Neural cell (in vitro differentiated cells): ENCODE measurements around the gene RNF213. TPM values are rescaled to one million over a fixed set of nuclear protein-coding genes. Genes with fewer than 3 reads are reported as not detected.

Source experiments
- H2AFZ ChIP-seq: fragments of 200-600, 300-800 bp; sonication (generic), shearing (Covaris generic); 2 replicates; pipeline ENCODE4 v1.6.0; 2014; ENCODE audit warnings: low read depth, mild to moderate bottlenecking, antibody characterized with exemption, low read length, moderate library complexity
- H3F3A ChIP-seq: fragments of 200-600 bp; shearing (Covaris generic); 2 replicates; pipeline ENCODE4 v1.6.1; 2016; ENCODE audit warnings: mild to moderate bottlenecking, moderate library complexity, mixed read lengths, antibody characterized with exemption, low read length; ENCODE audit not compliant: insufficient read depth, poor library complexity, severe bottlenecking
- H3K27ac ChIP-seq: fragments of 200-600, 300-800 bp; sonication (generic), shearing (Covaris generic); 2 replicates; pipeline ENCODE4 v1.5.1; 2014; ENCODE audit warnings: mild to moderate bottlenecking, low read length, moderate library complexity
- H3K27me3 ChIP-seq: fragments of 300-800, 200-600 bp; sonication (generic), shearing (Covaris generic); 2 replicates; pipeline ENCODE4 v1.6.0; 2014; ENCODE audit warnings: mild to moderate bottlenecking, low read depth, low read length, moderate library complexity; ENCODE audit not compliant: insufficient read depth
- H3K36me3 ChIP-seq: fragments of 300-800, 200-600 bp; sonication (generic), shearing (Covaris generic); 2 replicates; pipeline ENCODE4 v1.5.1; 2014; ENCODE audit warnings: mild to moderate bottlenecking, antibody characterized with exemption, low read length, moderate library complexity; ENCODE audit not compliant: insufficient read depth
- H3K4me2 ChIP-seq: fragments of 300-800, 200-600 bp; sonication (generic), shearing (Covaris generic); 2 replicates; pipeline ENCODE4 v1.6.0; 2014; ENCODE audit warnings: mild to moderate bottlenecking, low read length
- H3K4me3 ChIP-seq: fragments of 300-800, 200-600 bp; sonication (generic), shearing (Covaris generic); 2 replicates; pipeline ENCODE4 v1.5.1; 2014; ENCODE audit warnings: mild to moderate bottlenecking, low read length, moderate library complexity
- H3K79me2 ChIP-seq: fragments of 200-600 bp; shearing (Covaris generic); replicated peaks from 2 replicates; pipeline ENCODE4 v1.6.0; 2014; ENCODE audit warnings: mild to moderate bottlenecking, low read length, moderate library complexity; ENCODE audit not compliant: insufficient read depth
- H3K9ac ChIP-seq: fragments of 300-800, 200-600 bp; sonication (generic), shearing (Covaris generic); 2 replicates; pipeline ENCODE4 v1.6.1; 2016; ENCODE audit warnings: mild to moderate bottlenecking, low read length, mixed read lengths
- H3K9me2 ChIP-seq: fragments of 200-600 bp; shearing (Covaris generic); 2 replicates; pipeline ENCODE4 v1.6.1; 2016; ENCODE audit warnings: mild to moderate bottlenecking, low read length, mixed read lengths; ENCODE audit not compliant: insufficient read depth
- H3K9me3 ChIP-seq: fragments of 200-600, 300-800 bp; sonication (generic), shearing (Covaris generic); 2 replicates; pipeline ENCODE4 v1.6.1; 2016; ENCODE audit warnings: mild to moderate bottlenecking, mixed run types, low read length, moderate library complexity, mixed read lengths
- H4K20me1 ChIP-seq: fragments of 200-600 bp; shearing (Covaris generic); 2 replicates; pipeline ENCODE4 v1.6.1; 2016; ENCODE audit warnings: mild to moderate bottlenecking, mixed run types; ENCODE audit not compliant: insufficient read depth
- EP300 ChIP-seq: fragments of 450-650 bp; conservative IDR thresholded peaks from 2 replicates; pipeline ENCODE4 v1.6.1; 2014; ENCODE audit warnings: antibody characterized with exemption, mild to moderate bottlenecking, moderate library complexity; ENCODE audit not compliant: poor library complexity, severe bottlenecking
- EZH2 ChIP-seq: fragments of 200-600, 300-800 bp; shearing (Covaris generic), sonication (generic); IDR thresholded peaks from 2 replicates; pipeline ENCODE4 v1.6.1; 2014; ENCODE audit warnings: antibody characterized with exemption, low read length, borderline replicate concordance, mild to moderate bottlenecking; ENCODE audit not compliant: insufficient read depth, poor library complexity, severe bottlenecking
- MXI1 ChIP-seq: fragments of 450-650 bp; conservative IDR thresholded peaks from 2 replicates; pipeline ENCODE4 v1.6.1; 2014; ENCODE audit warnings: antibody characterized with exemption, mild to moderate bottlenecking; ENCODE audit not compliant: poor library complexity, severe bottlenecking
- POLR2AphosphoS5 ChIP-seq: IDR thresholded peaks from 2 replicates; pipeline ENCODE4 v1.6.1; 2012
- RAD21 ChIP-seq: fragments of 450-650 bp; conservative IDR thresholded peaks from 2 replicates; pipeline ENCODE4 v1.6.1; 2014; ENCODE audit warnings: antibody characterized with exemption, mild to moderate bottlenecking, moderate library complexity
- REST ChIP-seq: IDR thresholded peaks from 2 replicates; pipeline ENCODE4 v1.6.1; 2012; ENCODE audit warnings: borderline replicate concordance
- SMC3 ChIP-seq: fragments of 450-650 bp; conservative IDR thresholded peaks from 2 replicates; pipeline ENCODE4 v1.6.1; 2014; ENCODE audit warnings: antibody characterized with exemption, mild to moderate bottlenecking, moderate library complexity; ENCODE audit not compliant: poor library complexity
- TAF1 ChIP-seq: IDR thresholded peaks from 2 replicates; pipeline ENCODE4 v1.6.1; 2012; ENCODE audit warnings: low read depth
- polyA plus RNA-seq: library from polyadenylated mRNA; depleted of rRNA; stranded (reverse); fragments of >200 nt; gene quantifications from 2 replicates; pipeline ENCODE4 v1.2.3, GENCODE V29; 2014
- TF ChIP-seq, protein P1 (sequence below): fragments of 450-650 bp; IDR thresholded peaks from 2 replicates; pipeline ENCODE4 v1.5.1; 2014; ENCODE audit warnings: antibody characterized with exemption, mild to moderate bottlenecking, moderate library complexity; ENCODE audit not compliant: poor library complexity, severe bottlenecking

RNF213 gene
- polyA plus RNA-seq, 1 donor from 2014 or later, result 1.5 TPM

GRCh38 chr17:80217703-80218362 lies 42.8 kb upstream of the RNF213 start:
- Histone ChIP-seq H2AFZ (no peak overlapping the region), H3K4me3 (no peak overlapping the region), H3F3A (no peaks in the 10 kb centered on the region), H3K4me2 (no peak overlapping the region), H4K20me1 (no peaks in the 10 kb centered on the region), H3K27me3 (no peaks in the 10 kb centered on the region), H3K36me3 (no peaks in the 10 kb centered on the region), H3K9ac (no peak overlapping the region), H3K9me3 (no peaks in the 10 kb centered on the region), H3K27ac (no peak overlapping the region), H3K79me2 (no peaks in the 10 kb centered on the region), H3K9me2 (no peaks in the 10 kb centered on the region)
- no peak for TF ChIP-seq REST
- TF ChIP-seq, protein P1, sequence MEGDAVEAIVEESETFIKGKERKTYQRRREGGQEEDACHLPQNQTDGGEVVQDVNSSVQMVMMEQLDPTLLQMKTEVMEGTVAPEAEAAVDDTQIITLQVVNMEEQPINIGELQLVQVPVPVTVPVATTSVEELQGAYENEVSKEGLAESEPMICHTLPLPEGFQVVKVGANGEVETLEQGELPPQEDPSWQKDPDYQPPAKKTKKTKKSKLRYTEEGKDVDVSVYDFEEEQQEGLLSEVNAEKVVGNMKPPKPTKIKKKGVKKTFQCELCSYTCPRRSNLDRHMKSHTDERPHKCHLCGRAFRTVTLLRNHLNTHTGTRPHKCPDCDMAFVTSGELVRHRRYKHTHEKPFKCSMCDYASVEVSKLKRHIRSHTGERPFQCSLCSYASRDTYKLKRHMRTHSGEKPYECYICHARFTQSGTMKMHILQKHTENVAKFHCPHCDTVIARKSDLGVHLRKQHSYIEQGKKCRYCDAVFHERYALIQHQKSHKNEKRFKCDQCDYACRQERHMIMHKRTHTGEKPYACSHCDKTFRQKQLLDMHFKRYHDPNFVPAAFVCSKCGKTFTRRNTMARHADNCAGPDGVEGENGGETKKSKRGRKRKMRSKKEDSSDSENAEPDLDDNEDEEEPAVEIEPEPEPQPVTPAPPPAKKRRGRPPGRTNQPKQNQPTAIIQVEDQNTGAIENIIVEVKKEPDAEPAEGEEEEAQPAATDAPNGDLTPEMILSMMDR, result no peak
- TF ChIP-seq TAF1, result no peak
- no peak for TF ChIP-seq EP300
- TF ChIP-seq SMC3, result no peak
- TF ChIP-seq RAD21, result no peak

DNA sequence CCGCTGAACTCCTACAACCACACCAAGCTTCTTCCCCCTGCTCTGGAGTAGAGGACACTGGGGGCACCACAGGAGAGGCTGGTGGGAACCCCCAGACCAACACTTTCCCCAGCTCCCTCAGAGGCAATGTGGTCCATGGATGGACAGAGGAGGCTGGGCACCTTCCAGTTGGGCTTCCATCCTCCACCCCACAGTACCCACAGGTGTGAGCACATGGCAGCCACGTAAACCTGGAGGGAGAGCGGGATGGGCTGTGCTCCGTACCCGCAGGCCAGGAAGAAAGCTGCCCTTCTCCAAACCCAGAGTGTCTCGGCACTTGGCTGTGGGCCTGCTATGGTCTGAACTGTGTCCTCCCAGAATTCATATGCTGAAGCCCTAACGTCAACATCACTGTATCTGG lies 42.3 kb upstream of the RNF213 start:
- Histone ChIP-seq H3K9me3 (no peaks in the 10 kb centered on the region), H3F3A (no peaks in the 10 kb centered on the region), H3K36me3 (no peaks in the 10 kb centered on the region), H3K27ac (no peak overlapping the region), H3K9ac (no peak overlapping the region), H4K20me1 (no peaks in the 10 kb centered on the region), H2AFZ (no peak overlapping the region), H3K4me2 (no peak overlapping the region), H3K4me3 (no peak overlapping the region), H3K79me2 (no peaks in the 10 kb centered on the region), H3K9me2 (no peaks in the 10 kb centered on the region), H3K27me3 (no peaks in the 10 kb centered on the region)
- TF ChIP-seq EP300 (no peak), REST (no peak), RAD21 (no peak), MXI1 (no peak), POLR2AphosphoS5 (no peak), TAF1 (no peak), EZH2 (no peak), SMC3 (no peak)
- TF ChIP-seq, protein P1, result no peak
